Raji (cell line): Measurements from ENCODE around the gene VSIG10L2.

Source experiments
- POLR2A ChIP-seq: IDR thresholded peaks from 2 replicates; pipeline ENCODE4 v1.6.1; 2011; ENCODE audit warnings: low read depth, low read length, control low read depth; ENCODE audit not compliant: insufficient read depth

VSIG10L2 gene

GRCh38 chr11:125999234-125999880 is 53.5 kb downstream of the VSIG10L2 start:
- no peak for TF ChIP-seq POLR2A

- TF ChIP-seq POLR2A, result no peak
These were observed 56.3 kb downstream of the VSIG10L2 start for GRCh38 chr11:126002181-126002580.
